ENCODE measurements around the gene DNAAF5.

- no peak for TF ChIP-seq RAD21 (IDR thresholded peaks at IDR 0.05; ENCODE audit: low read depth)
- no peak for TF ChIP-seq TAF1 (IDR thresholded peaks at IDR 0.05; ENCODE audit: low read depth)
- no peak for TF ChIP-seq FOXM1 (IDR thresholded peaks at IDR 0.05; ENCODE audit: borderline replicate concordance, low read depth)
- TF ChIP-seq EP300 (IDR thresholded peaks at IDR 0.05; ENCODE audit: borderline replicate concordance), result no peak
- no peak for TF ChIP-seq YY1 (IDR thresholded peaks at IDR 0.05; ENCODE audit: low read depth)
- TF ChIP-seq ZBTB7A (IDR thresholded peaks at IDR 0.05; ENCODE audit: low read depth), result no peak
- no peak for TF ChIP-seq REST (IDR thresholded peaks at IDR 0.05; ENCODE audit: low read depth)
Measured at GRCh38 chr7:826230-826917, 99.9 kb downstream of the DNAAF5 start.
